Upper lobe of left lung (tissue), 4 donors: Measurements from ENCODE around the gene MEG3.

ENCODE experiments used
- POLR2A ChIP-seq, 4 donors: fragments of 450-650 bp; IDR thresholded peaks; one replicate each; pipeline ENCODE4 v1.5.1; 2016 to 2017; ENCODE audit warnings: antibody characterized with exemption in 4 of 4, mild to moderate bottlenecking in 2 of 4
- POLR2AphosphoS5 ChIP-seq, 2 donors: sonication (generic); formaldehyde crosslinking; IDR thresholded peaks; one replicate each; pipeline ENCODE4 v1.5.1; 2017; ENCODE audit warnings: antibody characterized with exemption in 2 of 2
- TF ChIP-seq, protein P1 (sequence below), 6 experiments: fragments of 450-650 bp in 4 of 6; fragments of 200-600 bp in 2 of 6; sonication (generic) in 2 of 6; IDR thresholded peaks; one replicate each; pipeline ENCODE4 v1.5.1; 2016 to 2019; ENCODE audit warnings: antibody characterized with exemption in 6 of 6

DNA sequence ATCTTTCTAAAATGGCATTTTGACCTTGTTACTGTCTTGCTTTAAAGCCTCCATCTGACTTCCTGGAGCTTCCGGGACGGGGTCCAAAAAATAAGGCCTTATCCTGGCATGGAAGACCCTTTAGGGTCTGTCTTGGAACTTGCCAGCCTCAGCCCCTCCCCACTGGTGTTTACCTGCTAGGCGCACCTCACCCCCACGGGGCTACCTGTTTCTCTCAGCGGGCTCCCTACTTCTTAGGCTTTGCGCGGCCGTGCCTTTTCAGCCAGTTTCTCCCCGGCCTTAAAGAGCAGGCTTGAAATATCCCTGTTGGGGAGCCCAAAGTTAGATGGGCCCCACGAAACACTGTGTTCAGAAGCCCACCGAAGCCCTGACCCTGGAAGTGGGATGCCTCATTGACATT is 72.5 kb downstream of the MEG3 start:
- TF ChIP-seq, protein P1, sequence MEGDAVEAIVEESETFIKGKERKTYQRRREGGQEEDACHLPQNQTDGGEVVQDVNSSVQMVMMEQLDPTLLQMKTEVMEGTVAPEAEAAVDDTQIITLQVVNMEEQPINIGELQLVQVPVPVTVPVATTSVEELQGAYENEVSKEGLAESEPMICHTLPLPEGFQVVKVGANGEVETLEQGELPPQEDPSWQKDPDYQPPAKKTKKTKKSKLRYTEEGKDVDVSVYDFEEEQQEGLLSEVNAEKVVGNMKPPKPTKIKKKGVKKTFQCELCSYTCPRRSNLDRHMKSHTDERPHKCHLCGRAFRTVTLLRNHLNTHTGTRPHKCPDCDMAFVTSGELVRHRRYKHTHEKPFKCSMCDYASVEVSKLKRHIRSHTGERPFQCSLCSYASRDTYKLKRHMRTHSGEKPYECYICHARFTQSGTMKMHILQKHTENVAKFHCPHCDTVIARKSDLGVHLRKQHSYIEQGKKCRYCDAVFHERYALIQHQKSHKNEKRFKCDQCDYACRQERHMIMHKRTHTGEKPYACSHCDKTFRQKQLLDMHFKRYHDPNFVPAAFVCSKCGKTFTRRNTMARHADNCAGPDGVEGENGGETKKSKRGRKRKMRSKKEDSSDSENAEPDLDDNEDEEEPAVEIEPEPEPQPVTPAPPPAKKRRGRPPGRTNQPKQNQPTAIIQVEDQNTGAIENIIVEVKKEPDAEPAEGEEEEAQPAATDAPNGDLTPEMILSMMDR (IDR thresholded peaks at IDR 0.05): no peak
- TF ChIP-seq POLR2A (IDR thresholded peaks at IDR 0.05) (no peak), POLR2AphosphoS5 (IDR thresholded peaks at IDR 0.05) (no peak)
